ENCODE data around the gene USP7. TPM values are rescaled to one million over a fixed set of nuclear protein-coding genes. Genes with fewer than 3 reads are reported as not detected.

The USP7 gene
- total and polyA plus RNA-seq, 4 donors: 13.7 to 85.6 (median 37.7) TPM

- no peaks in the 10 kb centered on the region for H3K27me3 ChIP-seq (ENCODE audit: control insufficient read depth in 4 of 4, insufficient read depth in 4 of 4, low read length in 3 of 4)
- H3K4me3 ChIP-seq (ENCODE audit: low read depth in 1 of 3, low read length in 3 of 3): no peak overlapping the region
- H3K9ac ChIP-seq (ENCODE audit: low read depth in 1 of 2, low read length in 2 of 2): no peak overlapping the region
- no peak for DNase-seq (ENCODE audit: low spot score)
- H3K27ac ChIP-seq (ENCODE audit: low read depth in 1 of 2, low read length in 2 of 2): no peak overlapping the region
- peaks cover 10 to 30% (median 23%) of the 10 kb centered on the region in 4 donors for H3K4me1 ChIP-seq (ENCODE audit: control insufficient read depth in 4 of 4, insufficient read depth in 4 of 4, low read length in 3 of 4)
- no peak for TF ChIP-seq SP1 (IDR thresholded peaks at IDR 0.05)
- no peak for TF ChIP-seq TAF1 (conservative IDR thresholded peaks at IDR 0.05)
- H3K9me3 ChIP-seq (ENCODE audit: control insufficient read depth in 4 of 4, low read length in 3 of 4): no peaks in the 10 kb centered on the region
- no peaks in the 10 kb centered on the region for H3K36me3 ChIP-seq (ENCODE audit: control insufficient read depth in 4 of 4, insufficient read depth in 3 of 4, low read depth in 1 of 4, low read length in 3 of 4)
- 78% methylated on average over 6 of the region's 6 CpGs for WGBS
These were observed 13.9 kb downstream of the USP7 start for GRCh38 chr16:8949536-8950418.

- H3K36me3 ChIP-seq (ENCODE audit: control insufficient read depth in 4 of 4, insufficient read depth in 3 of 4, low read depth in 1 of 4, low read length in 3 of 4): no peaks in the 10 kb centered on the region
- DNase-seq (ENCODE audit: low spot score): no peak
- no peak overlapping the region for H3K4me3 ChIP-seq (ENCODE audit: low read depth in 1 of 3, low read length in 3 of 3)
- no peaks in the 10 kb centered on the region for H3K27me3 ChIP-seq (ENCODE audit: control insufficient read depth in 4 of 4, insufficient read depth in 4 of 4, low read length in 3 of 4)
- no peak overlapping the region for H3K9ac ChIP-seq (ENCODE audit: low read depth in 1 of 2, low read length in 2 of 2)
- 74% methylated on average over 5 of the region's 5 CpGs for WGBS
- H3K9me3 ChIP-seq (ENCODE audit: control insufficient read depth in 4 of 4, low read length in 3 of 4): no peaks in the 10 kb centered on the region
- TF ChIP-seq SP1 (IDR thresholded peaks at IDR 0.05) (no peak), HNF4A (conservative IDR thresholded peaks at IDR 0.05) (no peak), FOXA1 (IDR thresholded peaks at IDR 0.05) (no peak), NR2F2 (IDR thresholded peaks at IDR 0.05) (no peak), MAX (IDR thresholded peaks at IDR 0.05) (no peak), HNF4G (IDR thresholded peaks at IDR 0.05) (no peak), ZBTB33 (IDR thresholded peaks at IDR 0.05) (no peak), YY1 (IDR thresholded peaks at IDR 0.05) (no peak), EGR1 (IDR thresholded peaks at IDR 0.05; ENCODE audit: low read depth in 2 of 2) (no peak), CTCF (IDR thresholded peaks at IDR 0.05; ENCODE audit: low read depth, low read length, missing input control) (no peak), REST (IDR thresholded peaks at IDR 0.05) (no peak), GABPA (IDR thresholded peaks at IDR 0.05 in 1 of 2, conservative IDR thresholded peaks at IDR 0.05 in 1 of 2) (no peak), TAF1 (conservative IDR thresholded peaks at IDR 0.05) (no peak), RAD21 (IDR thresholded peaks at IDR 0.05) (no peak), ATF3 (IDR thresholded peaks at IDR 0.05) (no peak), RXRA (IDR thresholded peaks at IDR 0.05) (no peak), FOXA2 (IDR thresholded peaks at IDR 0.05) (no peak), JUND (IDR thresholded peaks at IDR 0.05) (no peak)
- no peak overlapping the region for H3K27ac ChIP-seq (ENCODE audit: low read depth in 1 of 2, low read length in 2 of 2)
- H3K4me1 ChIP-seq (ENCODE audit: control insufficient read depth in 4 of 4, insufficient read depth in 4 of 4, low read length in 3 of 4): peaks cover 14 to 30% (median 23%) of the 10 kb centered on the region in 4 donors
These were observed 14.9 kb downstream of the USP7 start for GRCh38 chr16:8948831-8949230.
